SU-DHL-6 (cell line): Measurements from ENCODE around the gene DNMT3A.

ENCODE experiments used
- CTCF ChIP-seq: fragments of 200-600 bp; sonication (generic); IDR thresholded peaks from one replicate; pipeline ENCODE4 v1.5.1; 2017; ENCODE audit warnings: antibody characterized with exemption, mild to moderate bottlenecking, low read length, moderate library complexity; ENCODE audit not compliant: insufficient read depth, poor library complexity, severe bottlenecking
- EZH2phosphoT487 ChIP-seq: fragments of 200-600 bp; sonication (generic), shearing (Covaris generic); conservative IDR thresholded peaks from 2 replicates; pipeline ENCODE4 v1.6.1; 2018; ENCODE audit warnings: mild to moderate bottlenecking, antibody characterized with exemption, low read length, moderate library complexity, mixed read lengths

- TF ChIP-seq EZH2phosphoT487 (no peak), CTCF (no peak)
Observed at GRCh38 chr2:25332571-25332970, 9.2 kb downstream of the DNMT3A start.
